Measurements from ENCODE around the gene DHRS2.

DNA sequence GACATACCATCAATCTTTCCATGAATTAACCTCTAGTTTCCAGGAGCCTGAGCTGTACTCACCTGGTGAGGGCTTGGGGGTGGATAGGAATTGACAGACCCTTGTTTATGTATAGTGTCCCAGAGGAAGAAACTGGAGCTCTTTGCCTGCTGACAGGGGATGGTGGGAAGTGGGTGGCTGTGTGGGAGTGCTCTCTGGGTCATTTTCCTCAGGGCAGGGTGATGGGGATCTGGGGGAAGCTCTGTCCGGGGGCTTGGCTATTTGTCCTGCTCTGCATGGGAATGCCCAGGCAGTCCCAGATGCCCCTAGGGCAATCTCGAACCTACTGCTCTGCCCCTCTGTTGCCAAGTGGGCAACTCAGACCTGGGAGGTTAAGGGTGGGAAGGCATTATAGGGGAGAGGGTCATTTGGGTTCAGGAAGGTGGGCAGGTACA lies 21.8 kb upstream of the DHRS2 start:
- TF ChIP-seq POLR2A (IDR thresholded peaks at IDR 0.05; ENCODE audit: low read depth, low read length), result no peak
- no peak for TF ChIP-seq POLR2AphosphoS5 (IDR thresholded peaks at IDR 0.05; ENCODE audit: low read depth, low read length)
- no peak for TF ChIP-seq TAF1 (IDR thresholded peaks at IDR 0.05; ENCODE audit: low read depth, low read length)
- TF ChIP-seq PAX5 (IDR thresholded peaks at IDR 0.05; ENCODE audit: insufficient read depth, low read length, severe bottlenecking), result no peak
- TF ChIP-seq POU2F2 (IDR thresholded peaks at IDR 0.05; ENCODE audit: low read depth, low read length), result no peak
- TF ChIP-seq SPI1 (IDR thresholded peaks at IDR 0.05; ENCODE audit: low read depth, low read length), result no peak
